Spleen (tissue), 7 donors: Measurements from ENCODE around the gene CNN2.

ENCODE experiments used
- CTCF ChIP-seq, 11 experiments: fragments of 200-600 bp in 7 of 11; fragments of 450-650 bp in 4 of 11; sonication (generic) in 4 of 11; IDR thresholded peaks in 8 of 11; conservative IDR thresholded peaks in 3 of 11; 1 replicate in 7 of 11; 2 replicates in 4 of 11; pipeline versions ENCODE4 v1.4.0 to v1.8.0; 2016 to 2021; ENCODE audit warnings: antibody characterized with exemption in 11 of 11, inconsistent platforms in 4 of 11, mild to moderate bottlenecking in 1 of 11
- POLR2A ChIP-seq, 3 donors: fragments of 450-650 bp; IDR thresholded peaks; one replicate each; pipeline ENCODE4 v1.5.1; 2017; ENCODE audit warnings: antibody characterized with exemption in 3 of 3, mild to moderate bottlenecking in 1 of 3
- POLR2AphosphoS5 ChIP-seq, 3 donors: sonication (generic); formaldehyde crosslinking; IDR thresholded peaks; one replicate each; pipeline ENCODE4 v1.5.1; 2017; ENCODE audit warnings: antibody characterized with exemption in 3 of 3
- donor health status: DM: no; HTN: no; CAD: no; lungs with moderate emphysema.
- donor health status: DM: no; HTN: no; CAD: no.
- donor health status: DM: no; HTN: no; CAD: no.

GRCh38 chr19:1038978-1039645 is 12.7 kb downstream of the CNN2 start:
- TF ChIP-seq POLR2AphosphoS5 (IDR thresholded peaks at IDR 0.05) (peak in 1 of 3 donors; percentile 0), CTCF (IDR thresholded peaks at IDR 0.05 in 8 of 11, conservative IDR thresholded peaks at IDR 0.05 in 3 of 11) (no peak), POLR2A (IDR thresholded peaks at IDR 0.05) (no peak)
